WTC11 (cell line): Measurements from ENCODE around the gene CERT1. TPM values are rescaled to one million over a fixed set of nuclear protein-coding genes. Genes with fewer than 3 reads are reported as not detected.

Experiments
- ATAC-seq: fragments of 200-7000 bp; cut with Tn5 transposase; 2 replicates; pipeline ENCODE4 v1.10.0; 2021; ENCODE audit warnings: mild to moderate bottlenecking, moderate library complexity
- CTCF ChIA-PET: fragments of 300-600 bp; sonication (Branson Sonifier 250); formaldehyde crosslinking; loops from one replicate; lab custom pipeline; 2021; ENCODE audit warnings: antibody characterized with exemption; lab: Charles Lee
- POLR2A ChIA-PET: fragments of 350-600 bp; sonication (Branson Sonifier 250); formaldehyde crosslinking; loops from one replicate; lab custom pipeline; 2021; ENCODE audit warnings: antibody characterized with exemption; lab: Charles Lee
- DNase-seq: peaks from one replicate; pipeline ENCODE4 v3.0.0; 2021; ENCODE audit warnings: low spot score
- H3K27ac Mint-ChIP-seq: 2 replicates; pipeline ENCODE4 v1.8.0; 2021; ENCODE audit warnings: mixed read lengths
- H3K27me3 Mint-ChIP-seq: 2 replicates; pipeline ENCODE4 v1.8.0; 2021; ENCODE audit warnings: low read depth, mild to moderate bottlenecking, moderate library complexity, mixed read lengths
- H3K36me3 Mint-ChIP-seq: 2 replicates; pipeline ENCODE4 v1.8.0; 2021; ENCODE audit warnings: mixed read lengths
- H3K4me1 Mint-ChIP-seq: 2 replicates; pipeline ENCODE4 v1.8.0; 2022; ENCODE audit warnings: mixed read lengths
- H3K4me3 Mint-ChIP-seq: 2 replicates; pipeline ENCODE4 v1.8.0; 2021; ENCODE audit warnings: mild to moderate bottlenecking, moderate library complexity, mixed read lengths
- H3K9me3 Mint-ChIP-seq: 2 replicates; pipeline ENCODE4 v1.8.0; 2021; ENCODE audit warnings: mixed read lengths
- AFF4 ChIP-seq: sonication (generic); formaldehyde crosslinking; IDR thresholded peaks from 2 replicates; pipeline ENCODE4 v1.8.1; 2023; ENCODE audit warnings: mild to moderate bottlenecking, missing genetic modification reagents, borderline replicate concordance
- CBFB ChIP-seq: sonication (generic); formaldehyde crosslinking; IDR thresholded peaks from 2 replicates; pipeline ENCODE4 v1.8.1; 2022; ENCODE audit warnings: mild to moderate bottlenecking, low read depth, missing genetic modification reagents
- CDX4 ChIP-seq: fragments of 250-450 bp; sonication (Bioruptor Pico); IDR thresholded peaks from 2 replicates; pipeline ENCODE4 v1.9.0; 2021; ENCODE audit warnings: moderate library complexity, mild to moderate bottlenecking, inconsistent platforms, borderline replicate concordance
- CTCF ChIP-seq: fragments of 200-600 bp; IDR thresholded peaks from 2 replicates; pipeline ENCODE4 v1.8.0; 2022; ENCODE audit warnings: antibody characterized with exemption
- ELF4 ChIP-seq: sonication (generic); formaldehyde crosslinking; IDR thresholded peaks from 2 replicates; pipeline ENCODE4 v1.8.1; 2022; ENCODE audit warnings: low read depth, mild to moderate bottlenecking, moderate library complexity, missing genetic modification reagents
- ERG ChIP-seq: fragments of 250-450 bp; sonication (Bioruptor Pico); IDR thresholded peaks from 2 replicates; pipeline ENCODE4 v1.8.0; 2021; ENCODE audit warnings: mild to moderate bottlenecking
- IRF2 ChIP-seq: sonication (generic); formaldehyde crosslinking; IDR thresholded peaks from 2 replicates; pipeline ENCODE4 v1.8.0; 2022; ENCODE audit warnings: low read depth, missing genetic modification reagents, borderline replicate concordance
- PRRX2 ChIP-seq: fragments of 250-450 bp; sonication (Bioruptor Pico); IDR thresholded peaks from 2 replicates; pipeline ENCODE4 v1.8.0; 2021; ENCODE audit warnings: mild to moderate bottlenecking
- SMAD3 ChIP-seq: sonication (generic); formaldehyde crosslinking; IDR thresholded peaks from 2 replicates; pipeline ENCODE4 v1.8.0; 2022; ENCODE audit warnings: missing genetic modification reagents, mild to moderate bottlenecking, borderline replicate concordance
- TCF7 ChIP-seq: sonication (generic); formaldehyde crosslinking; IDR thresholded peaks from 2 replicates; pipeline ENCODE4 v1.8.0; 2022; ENCODE audit warnings: mild to moderate bottlenecking, low read depth, missing genetic modification reagents, moderate library complexity
- TP53 ChIP-seq: sonication (generic); formaldehyde crosslinking; IDR thresholded peaks from 2 replicates; pipeline ENCODE4 v1.8.1; 2023; ENCODE audit warnings: mild to moderate bottlenecking, missing genetic modification reagents
- ZNF263 ChIP-seq: sonication (generic); formaldehyde crosslinking; IDR thresholded peaks from 2 replicates; pipeline ENCODE4 v1.8.1; 2022; ENCODE audit warnings: low read depth, mild to moderate bottlenecking, moderate library complexity, missing genetic modification reagents
- ZNF671 ChIP-seq: fragments of 250-450 bp; sonication (Bioruptor Pico); IDR thresholded peaks from 2 replicates; pipeline ENCODE4 v1.8.0; 2021; ENCODE audit warnings: mild to moderate bottlenecking
- total RNA-seq: library from RNA; stranded (reverse); gene quantifications from 3 replicates; pipeline ENCODE4 v1.2.3, GENCODE V29; 2021
- TF ChIP-seq, protein P1 (sequence below): sonication (generic); formaldehyde crosslinking; IDR thresholded peaks from 2 replicates; pipeline ENCODE4 v1.8.0; 2023; ENCODE audit warnings: mild to moderate bottlenecking, missing genetic modification reagents
- TF ChIP-seq, protein P2 (sequence below): fragments of 250-450 bp; sonication (Bioruptor Pico); IDR thresholded peaks from 2 replicates; pipeline ENCODE4 v2.1.2; 2022; ENCODE audit warnings: mild to moderate bottlenecking, moderate library complexity
- TF ChIP-seq, protein P3 (sequence below): sonication (generic); formaldehyde crosslinking; IDR thresholded peaks from 2 replicates; pipeline ENCODE4 v1.8.1; 2023; ENCODE audit warnings: mild to moderate bottlenecking, moderate library complexity, missing genetic modification reagents
- TF ChIP-seq, protein P4 (sequence below): sonication (generic); formaldehyde crosslinking; IDR thresholded peaks from 2 replicates; pipeline ENCODE4 v1.8.0; 2022; ENCODE audit warnings: missing genetic modification reagents

The CERT1 gene
- total RNA-seq, 1 experiment from 2014 or later: 50.8 TPM

GRCh38 chr5:75523275-75523674 lies 11.8 kb upstream of the CERT1 start:
- Mint-ChIP-seq H3K4me3 (no peak overlapping the region), H3K4me1 (no peaks in the 10 kb centered on the region), H3K9me3 (peaks cover 24% of the 10 kb centered on the region), H3K36me3 (peaks cover 15% of the 10 kb centered on the region), H3K27me3 (no peaks in the 10 kb centered on the region), H3K27ac (no peak overlapping the region)
- ATAC-seq: no peak
- TF ChIP-seq CBFB (CRISPR knock-in tag) (no peak), ZNF671 (CRISPR knock-in tag) (no peak)
- TF ChIP-seq, protein P1, sequence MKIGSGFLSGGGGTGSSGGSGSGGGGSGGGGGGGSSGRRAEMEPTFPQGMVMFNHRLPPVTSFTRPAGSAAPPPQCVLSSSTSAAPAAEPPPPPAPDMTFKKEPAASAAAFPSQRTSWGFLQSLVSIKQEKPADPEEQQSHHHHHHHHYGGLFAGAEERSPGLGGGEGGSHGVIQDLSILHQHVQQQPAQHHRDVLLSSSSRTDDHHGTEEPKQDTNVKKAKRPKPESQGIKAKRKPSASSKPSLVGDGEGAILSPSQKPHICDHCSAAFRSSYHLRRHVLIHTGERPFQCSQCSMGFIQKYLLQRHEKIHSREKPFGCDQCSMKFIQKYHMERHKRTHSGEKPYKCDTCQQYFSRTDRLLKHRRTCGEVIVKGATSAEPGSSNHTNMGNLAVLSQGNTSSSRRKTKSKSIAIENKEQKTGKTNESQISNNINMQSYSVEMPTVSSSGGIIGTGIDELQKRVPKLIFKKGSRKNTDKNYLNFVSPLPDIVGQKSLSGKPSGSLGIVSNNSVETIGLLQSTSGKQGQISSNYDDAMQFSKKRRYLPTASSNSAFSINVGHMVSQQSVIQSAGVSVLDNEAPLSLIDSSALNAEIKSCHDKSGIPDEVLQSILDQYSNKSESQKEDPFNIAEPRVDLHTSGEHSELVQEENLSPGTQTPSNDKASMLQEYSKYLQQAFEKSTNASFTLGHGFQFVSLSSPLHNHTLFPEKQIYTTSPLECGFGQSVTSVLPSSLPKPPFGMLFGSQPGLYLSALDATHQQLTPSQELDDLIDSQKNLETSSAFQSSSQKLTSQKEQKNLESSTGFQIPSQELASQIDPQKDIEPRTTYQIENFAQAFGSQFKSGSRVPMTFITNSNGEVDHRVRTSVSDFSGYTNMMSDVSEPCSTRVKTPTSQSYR (CRISPR knock-in tag): no peak
- TF ChIP-seq, protein P2, sequence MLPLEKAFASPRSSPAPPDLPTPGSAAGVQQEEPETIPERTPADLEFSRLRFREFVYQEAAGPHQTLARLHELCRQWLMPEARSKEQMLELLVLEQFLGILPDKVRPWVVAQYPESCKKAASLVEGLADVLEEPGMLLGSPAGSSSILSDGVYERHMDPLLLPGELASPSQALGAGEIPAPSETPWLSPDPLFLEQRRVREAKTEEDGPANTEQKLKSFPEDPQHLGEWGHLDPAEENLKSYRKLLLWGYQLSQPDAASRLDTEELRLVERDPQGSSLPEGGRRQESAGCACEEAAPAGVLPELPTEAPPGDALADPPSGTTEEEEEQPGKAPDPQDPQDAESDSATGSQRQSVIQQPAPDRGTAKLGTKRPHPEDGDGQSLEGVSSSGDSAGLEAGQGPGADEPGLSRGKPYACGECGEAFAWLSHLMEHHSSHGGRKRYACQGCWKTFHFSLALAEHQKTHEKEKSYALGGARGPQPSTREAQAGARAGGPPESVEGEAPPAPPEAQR (CRISPR knock-in tag): no peak
- TF ChIP-seq, protein P3, sequence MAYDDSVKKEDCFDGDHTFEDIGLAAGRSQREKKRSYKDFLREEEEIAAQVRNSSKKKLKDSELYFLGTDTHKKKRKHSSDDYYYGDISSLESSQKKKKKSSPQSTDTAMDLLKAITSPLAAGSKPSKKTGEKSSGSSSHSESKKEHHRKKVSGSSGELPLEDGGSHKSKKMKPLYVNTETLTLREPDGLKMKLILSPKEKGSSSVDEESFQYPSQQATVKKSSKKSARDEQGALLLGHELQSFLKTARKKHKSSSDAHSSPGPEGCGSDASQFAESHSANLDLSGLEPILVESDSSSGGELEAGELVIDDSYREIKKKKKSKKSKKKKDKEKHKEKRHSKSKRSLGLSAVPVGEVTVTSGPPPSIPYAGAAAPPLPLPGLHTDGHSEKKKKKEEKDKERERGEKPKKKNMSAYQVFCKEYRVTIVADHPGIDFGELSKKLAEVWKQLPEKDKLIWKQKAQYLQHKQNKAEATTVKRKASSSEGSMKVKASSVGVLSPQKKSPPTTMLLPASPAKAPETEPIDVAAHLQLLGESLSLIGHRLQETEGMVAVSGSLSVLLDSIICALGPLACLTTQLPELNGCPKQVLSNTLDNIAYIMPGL: no peak
- DNase-seq: no peak
- ChIA-PET POLR2A (no interaction called here), CTCF (no interaction called here)

DNA sequence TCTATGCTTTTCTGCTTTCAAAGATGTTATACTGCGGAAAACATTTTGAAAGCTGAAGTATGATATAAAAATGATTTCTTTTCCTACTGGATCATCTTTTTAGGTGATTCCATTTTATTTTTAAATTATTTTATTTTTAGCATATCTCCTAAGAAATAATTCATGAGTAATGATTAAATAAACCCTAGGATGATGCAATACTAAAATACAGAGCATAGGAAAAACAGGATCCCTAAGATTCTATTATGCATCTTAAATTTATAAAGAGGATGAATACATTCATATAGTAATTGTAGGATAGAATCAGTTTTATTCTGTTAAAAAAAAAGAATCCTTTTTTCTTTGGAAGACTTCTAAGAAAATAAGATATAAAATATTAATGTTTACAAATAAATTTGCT lies 11.1 kb upstream of the CERT1 start:
- POLR2A ChIA-PET: no interaction called here
- DNase-seq (no peak), ATAC-seq (no peak)
- no peaks in the 10 kb centered on the region for H3K27me3 Mint-ChIP-seq
- no peaks in the 10 kb centered on the region for H3K4me1 Mint-ChIP-seq
- H3K4me3 Mint-ChIP-seq: no peak overlapping the region
- no peak for TF ChIP-seq AFF4 (CRISPR knock-in tag)
- no peak for TF ChIP-seq ERG (CRISPR knock-in tag)
- no peak for TF ChIP-seq PRRX2 (CRISPR knock-in tag)
- no peak for TF ChIP-seq SMAD3
- no peak for TF ChIP-seq ELF4 (CRISPR knock-in tag)
- no peak for TF ChIP-seq TCF7 (CRISPR knock-in tag)
- TF ChIP-seq ZNF263 (CRISPR knock-in tag): no peak
- no peak for TF ChIP-seq CTCF
- TF ChIP-seq CDX4 (CRISPR knock-in tag): no peak
- TF ChIP-seq TP53: no peak
- TF ChIP-seq, protein P4, sequence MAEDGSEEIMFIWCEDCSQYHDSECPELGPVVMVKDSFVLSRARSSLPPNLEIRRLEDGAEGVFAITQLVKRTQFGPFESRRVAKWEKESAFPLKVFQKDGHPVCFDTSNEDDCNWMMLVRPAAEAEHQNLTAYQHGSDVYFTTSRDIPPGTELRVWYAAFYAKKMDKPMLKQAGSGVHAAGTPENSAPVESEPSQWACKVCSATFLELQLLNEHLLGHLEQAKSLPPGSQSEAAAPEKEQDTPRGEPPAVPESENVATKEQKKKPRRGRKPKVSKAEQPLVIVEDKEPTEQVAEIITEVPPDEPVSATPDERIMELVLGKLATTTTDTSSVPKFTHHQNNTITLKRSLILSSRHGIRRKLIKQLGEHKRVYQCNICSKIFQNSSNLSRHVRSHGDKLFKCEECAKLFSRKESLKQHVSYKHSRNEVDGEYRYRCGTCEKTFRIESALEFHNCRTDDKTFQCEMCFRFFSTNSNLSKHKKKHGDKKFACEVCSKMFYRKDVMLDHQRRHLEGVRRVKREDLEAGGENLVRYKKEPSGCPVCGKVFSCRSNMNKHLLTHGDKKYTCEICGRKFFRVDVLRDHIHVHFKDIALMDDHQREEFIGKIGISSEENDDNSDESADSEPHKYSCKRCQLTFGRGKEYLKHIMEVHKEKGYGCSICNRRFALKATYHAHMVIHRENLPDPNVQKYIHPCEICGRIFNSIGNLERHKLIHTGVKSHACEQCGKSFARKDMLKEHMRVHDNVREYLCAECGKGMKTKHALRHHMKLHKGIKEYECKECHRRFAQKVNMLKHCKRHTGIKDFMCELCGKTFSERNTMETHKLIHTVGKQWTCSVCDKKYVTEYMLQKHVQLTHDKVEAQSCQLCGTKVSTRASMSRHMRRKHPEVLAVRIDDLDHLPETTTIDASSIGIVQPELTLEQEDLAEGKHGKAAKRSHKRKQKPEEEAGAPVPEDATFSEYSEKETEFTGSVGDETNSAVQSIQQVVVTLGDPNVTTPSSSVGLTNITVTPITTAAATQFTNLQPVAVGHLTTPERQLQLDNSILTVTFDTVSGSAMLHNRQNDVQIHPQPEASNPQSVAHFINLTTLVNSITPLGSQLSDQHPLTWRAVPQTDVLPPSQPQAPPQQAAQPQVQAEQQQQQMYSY: no peak
- TF ChIP-seq IRF2 (CRISPR knock-in tag): no peak
- H3K27ac Mint-ChIP-seq: no peak overlapping the region
- CTCF ChIA-PET: no interaction called here
- H3K36me3 Mint-ChIP-seq: peaks cover 15% of the 10 kb centered on the region
- peaks cover 24% of the 10 kb centered on the region for H3K9me3 Mint-ChIP-seq
